ENCODE results near the gene TMEM255A.

The TMEM255A gene

DNA sequence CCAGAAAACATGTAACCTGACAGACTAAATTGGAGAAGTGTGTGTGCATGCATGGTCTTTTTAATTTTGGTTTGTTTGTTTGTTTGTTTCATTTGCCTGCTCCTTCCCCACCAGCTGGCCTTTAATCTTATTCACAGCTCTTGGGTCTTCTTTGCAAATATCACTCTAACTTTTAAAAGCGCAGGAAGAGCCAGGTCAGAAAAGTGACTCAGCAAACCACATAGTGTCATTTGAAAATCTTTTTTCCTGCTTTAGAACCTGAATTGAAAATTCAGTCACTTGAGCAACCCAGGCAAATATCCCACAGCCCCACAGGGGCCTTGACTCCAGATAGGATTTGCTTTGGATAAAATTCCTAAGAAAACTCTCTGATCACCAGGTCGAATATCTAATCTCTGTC, 4.6 kb downstream of the TMEM255A start:
- no peak for DNase-seq

DNA sequence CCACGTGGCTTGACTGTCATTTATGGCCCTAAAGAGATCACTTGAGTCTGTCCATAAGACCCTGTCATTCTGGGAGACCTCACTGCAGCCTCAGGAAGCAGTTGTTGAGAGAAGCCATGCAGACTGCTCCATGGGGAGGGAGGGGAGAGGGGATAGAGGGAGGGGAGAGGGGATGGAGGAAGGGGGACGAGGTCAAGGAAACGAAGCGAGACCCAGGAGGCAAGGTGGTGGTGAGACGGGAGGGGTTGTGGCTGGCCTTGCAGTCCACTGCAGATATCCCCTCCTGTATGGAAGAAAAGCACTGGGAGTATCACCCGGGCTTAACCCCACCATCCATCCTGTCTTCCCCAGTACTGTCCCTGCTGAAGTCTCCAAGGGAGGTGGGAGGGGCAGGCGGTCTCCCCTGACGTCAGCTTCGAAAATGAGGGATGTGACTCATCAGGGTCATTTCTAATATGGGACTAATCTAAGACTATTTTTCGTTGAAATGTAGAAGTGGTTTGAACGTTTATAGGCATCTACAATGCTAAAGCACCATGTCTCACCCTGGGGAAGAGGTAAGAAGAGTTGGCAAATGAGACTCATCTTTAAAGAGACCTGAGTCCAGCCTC, 5.6 kb downstream of the TMEM255A start:
- no peak for DNase-seq

DNA sequence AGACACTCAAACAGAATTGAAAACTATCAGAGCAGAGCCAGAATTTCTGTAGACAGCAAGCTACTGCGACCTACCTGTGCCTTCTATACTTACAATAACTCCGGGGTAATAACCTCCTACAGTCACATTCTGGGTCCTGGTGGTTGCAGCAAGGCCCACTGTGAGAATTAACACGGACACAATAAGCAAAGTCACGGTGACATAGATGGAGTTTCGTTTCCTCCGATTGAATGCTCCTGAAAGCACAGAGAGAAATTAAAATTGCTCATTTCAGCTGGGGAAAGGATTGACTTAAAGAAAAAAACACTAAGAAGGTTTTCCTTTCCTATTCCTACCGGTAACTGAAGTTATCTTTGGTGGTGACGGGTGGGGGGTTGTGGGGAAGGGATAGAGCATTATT, 7.0 kb downstream of the TMEM255A start:
- DNase-seq = no peak

DNA sequence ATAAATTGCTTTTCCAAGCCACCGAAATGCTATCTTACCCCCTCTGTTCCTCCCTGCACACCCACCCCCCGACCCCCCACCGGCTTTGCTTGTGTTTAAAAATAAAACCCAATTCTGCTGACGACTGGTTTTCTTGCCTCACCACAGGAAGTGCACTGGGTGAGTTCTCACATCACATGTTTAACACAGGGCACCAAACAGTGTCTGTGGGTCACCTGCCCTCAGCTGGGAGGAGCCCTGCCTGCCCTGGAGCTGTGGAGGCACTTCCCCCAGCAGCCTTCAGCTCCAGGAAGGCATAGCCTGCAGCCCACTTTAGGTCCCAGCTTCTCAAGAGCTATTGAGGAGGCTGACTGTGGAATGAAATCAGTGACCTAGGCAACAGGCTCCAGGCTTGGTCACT, 8.8 kb downstream of the TMEM255A start:
- DNase-seq = peak; percentile 67 to 70

DNA sequence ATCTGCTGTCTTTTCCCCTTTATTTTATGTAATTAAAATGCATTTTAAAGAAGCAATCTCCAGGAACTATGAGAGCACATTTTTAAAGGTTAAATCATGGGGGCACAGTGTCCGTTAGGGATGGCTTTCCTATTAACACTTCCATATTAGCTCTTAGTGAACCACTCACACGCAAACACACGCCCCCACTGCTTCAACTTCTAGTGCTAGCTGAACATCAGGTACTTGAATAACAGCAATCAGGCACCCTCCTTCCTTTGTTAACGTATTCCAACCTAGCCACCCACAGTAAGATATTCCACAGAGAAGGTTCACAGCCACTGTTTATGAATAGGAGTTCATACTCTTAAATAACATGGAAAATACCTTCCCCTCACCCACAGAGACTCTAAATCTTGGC, 9.3 kb downstream of the TMEM255A start:
- DNase-seq = no peak

DNA sequence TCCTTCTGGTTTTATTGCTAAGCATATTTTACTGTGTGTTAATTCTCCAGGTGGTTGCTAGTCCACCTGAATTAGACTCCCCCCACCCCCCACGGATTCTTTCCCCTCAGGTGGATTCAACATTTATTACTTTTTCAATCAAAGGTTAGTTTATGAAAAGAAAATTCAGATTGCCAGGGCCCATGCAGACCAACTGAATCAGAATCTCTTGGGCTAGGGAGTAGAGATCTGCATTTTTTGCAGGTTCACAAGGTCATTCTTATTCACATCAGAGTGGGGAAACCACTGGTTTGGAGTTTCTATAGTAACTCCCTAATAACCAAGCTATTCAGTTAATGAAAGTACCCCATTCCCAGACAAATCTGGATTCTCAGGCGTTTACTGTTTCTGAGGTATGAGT, 9.8 kb downstream of the TMEM255A start:
- no peak for DNase-seq

DNA sequence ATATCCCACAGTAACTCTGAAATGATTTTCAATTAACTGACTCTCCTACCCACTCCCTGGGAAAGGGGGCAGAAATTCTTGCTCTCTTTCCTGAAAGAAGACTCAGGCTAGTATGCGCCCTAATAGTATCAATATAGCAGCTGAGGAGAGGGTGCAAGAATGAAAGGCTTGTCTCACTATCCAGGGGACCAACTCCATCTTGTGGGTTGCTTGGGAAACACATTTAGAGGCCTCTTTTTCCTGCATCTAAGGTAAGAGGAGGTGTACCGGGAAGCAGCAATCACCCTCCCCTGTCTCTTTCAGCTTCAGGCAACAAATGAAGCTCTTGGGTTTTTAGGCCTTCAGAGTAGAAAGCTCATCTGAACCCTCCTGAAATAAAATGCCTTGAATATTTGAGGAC, 11.3 kb downstream of the TMEM255A start:
- DNase-seq = no peak

DNA sequence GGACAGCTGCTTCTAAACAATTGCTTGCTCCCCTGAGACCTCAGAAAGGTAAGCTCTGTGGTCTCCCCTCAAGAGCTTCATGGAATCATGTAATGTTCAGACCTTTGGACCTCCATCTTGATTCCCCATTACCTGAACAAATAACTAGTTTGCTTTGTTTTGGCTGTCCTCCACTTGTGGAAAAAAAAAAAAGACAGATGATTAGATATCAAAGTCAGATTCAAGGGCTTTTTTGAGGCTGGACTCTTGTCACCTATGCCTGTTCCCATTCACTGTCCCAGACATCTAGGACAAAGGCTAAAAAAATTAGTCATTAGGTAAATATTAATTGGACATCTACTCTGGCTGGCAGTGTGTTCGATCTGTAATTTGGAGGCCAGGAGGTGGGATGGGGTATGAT, 13.3 kb downstream of the TMEM255A start:
- DNase-seq = no peak

DNA sequence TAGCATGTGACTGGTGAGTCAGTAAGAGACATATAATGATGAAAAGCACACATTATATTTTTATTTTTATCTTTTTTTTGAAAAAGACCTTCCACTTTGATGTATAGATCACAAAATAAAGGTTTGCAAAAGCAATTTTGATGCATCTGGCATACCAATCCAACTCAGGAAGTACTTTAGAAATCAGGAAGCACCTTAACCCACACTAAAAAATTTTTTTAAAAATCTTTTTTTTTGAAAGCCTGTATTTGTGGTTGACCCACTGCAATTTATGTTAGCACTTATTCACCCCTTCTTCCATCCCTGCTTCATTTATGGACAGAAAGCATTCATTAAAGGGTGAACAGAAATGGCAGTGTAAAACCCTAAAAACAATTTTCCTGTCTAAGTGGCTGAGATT, 16.6 kb downstream of the TMEM255A start:
- peak in 1 of 2 donors; percentile 9 for DNase-seq

DNA sequence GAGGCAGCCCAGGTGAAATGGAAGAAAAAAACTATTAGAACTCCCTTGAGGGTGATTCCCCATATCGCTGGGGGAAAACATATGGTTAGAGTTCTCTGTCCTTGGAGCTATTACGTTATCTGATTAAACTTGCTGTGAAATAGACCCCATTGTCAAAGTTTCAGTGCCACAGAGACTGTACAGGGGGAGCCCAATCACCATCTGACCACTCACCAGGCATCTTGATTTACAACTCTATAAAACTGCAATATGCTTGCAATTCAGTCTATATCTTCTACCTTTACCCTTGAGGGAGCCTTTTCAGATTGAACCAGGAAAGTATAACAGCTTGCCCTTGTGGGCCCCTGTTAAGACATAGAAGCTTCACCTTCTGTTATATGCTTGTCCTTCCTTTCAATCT, 18.2 kb downstream of the TMEM255A start:
- DNase-seq = no peak

DNA sequence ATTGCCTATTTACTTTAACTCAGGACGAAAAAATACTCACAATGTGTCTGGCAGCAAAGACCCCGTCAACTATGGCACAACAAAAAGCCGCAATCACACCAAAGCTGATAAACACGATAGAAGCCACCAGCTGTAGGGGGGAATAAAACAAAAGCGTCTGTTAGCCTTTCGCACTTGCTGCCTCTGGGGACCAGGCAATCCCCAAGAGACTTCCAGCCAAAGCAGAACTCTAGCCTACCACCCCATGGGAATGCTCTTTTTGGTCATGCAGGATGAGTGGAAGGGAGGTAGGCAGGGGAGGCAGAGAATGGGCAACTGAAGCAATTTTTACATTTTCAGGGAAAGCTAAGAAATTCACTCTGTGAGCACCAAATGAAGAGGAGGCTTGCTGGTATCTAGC, 20.1 kb downstream of the TMEM255A start:
- no peak for DNase-seq

DNA sequence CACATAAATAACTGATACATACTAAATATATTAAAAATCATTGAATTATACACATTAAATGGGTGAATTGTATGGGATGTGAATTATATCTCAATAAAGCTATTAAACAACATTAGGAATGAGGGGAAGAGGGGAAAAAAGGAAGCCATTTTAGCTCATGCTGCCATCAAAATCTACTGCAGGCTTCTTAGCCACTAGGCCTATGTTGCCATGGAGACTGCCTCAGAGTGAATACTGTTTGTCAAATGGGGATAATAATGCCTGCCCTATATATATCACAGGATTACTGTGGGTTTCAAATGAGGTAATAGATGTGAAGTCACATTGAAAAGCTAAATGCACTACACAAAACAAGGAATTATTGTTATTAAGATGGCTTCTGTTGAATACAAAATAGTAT, 21.2 kb downstream of the TMEM255A start:
- DNase-seq = no peak

DNA sequence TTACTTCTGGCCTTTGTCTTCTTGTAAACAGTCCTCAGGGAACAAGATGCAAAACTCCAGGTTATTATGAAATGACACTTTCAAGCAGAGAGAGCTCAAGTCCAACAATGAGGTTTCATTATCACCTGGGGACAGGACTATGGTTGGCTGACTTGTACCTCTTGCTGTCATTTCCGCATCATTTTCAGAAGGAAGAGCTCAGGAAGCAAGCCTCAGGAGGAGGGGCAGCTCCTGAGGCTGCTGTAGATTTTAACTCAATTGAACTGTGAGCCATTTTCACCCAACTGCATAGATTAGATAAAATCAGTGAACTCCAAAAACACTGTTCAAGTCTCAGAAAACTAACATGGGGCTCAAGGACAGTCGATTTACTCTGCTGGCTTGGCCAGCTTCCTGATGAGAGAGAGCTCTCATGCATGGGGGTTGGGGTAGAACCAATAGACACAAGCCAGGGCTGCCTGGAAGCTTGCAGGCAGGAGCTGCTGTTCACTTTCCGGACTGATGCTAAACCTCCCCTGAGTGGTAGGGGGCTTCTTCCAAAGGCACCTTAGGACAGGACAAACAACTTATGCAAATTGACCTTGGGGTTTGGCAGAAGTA, 23.6 kb downstream of the TMEM255A start:
- no peak for DNase-seq

DNA sequence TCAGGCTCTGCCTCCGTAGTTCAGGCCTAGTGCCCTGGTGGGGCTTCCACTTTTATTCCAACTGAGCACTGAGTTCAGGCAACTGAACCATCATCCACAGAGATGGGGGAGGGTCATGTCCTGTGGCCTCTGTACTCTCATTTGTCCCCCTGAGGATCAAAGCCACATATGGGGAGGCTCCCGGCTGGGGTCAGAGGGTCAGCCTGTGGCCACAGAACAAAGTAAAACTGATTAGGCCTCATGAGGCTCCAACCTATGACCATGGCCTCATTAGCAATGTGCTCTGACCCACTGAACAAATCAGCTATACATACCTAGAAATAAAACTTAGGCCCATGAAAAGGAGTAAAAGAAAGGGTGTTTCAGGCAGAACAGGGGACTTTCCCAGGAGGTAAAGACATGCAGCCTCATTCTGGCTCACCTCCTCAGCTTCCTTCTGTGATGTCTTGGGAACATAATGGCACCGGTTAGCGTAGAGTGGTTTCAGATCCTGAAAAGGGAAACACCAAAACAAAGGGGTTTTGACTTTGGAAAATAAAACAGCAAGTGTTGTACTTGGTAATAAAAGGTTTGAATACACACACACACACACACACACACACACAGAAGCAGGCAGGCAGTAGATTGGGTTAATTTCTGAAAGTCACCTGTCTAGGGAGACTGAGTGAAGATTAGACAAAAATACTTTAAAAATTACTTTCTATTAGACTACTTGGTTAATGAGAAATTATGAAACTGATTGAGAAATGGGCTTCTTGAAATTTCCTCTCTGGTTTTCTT, 24.3 kb downstream of the TMEM255A start:
- DNase-seq = no peak

DNA sequence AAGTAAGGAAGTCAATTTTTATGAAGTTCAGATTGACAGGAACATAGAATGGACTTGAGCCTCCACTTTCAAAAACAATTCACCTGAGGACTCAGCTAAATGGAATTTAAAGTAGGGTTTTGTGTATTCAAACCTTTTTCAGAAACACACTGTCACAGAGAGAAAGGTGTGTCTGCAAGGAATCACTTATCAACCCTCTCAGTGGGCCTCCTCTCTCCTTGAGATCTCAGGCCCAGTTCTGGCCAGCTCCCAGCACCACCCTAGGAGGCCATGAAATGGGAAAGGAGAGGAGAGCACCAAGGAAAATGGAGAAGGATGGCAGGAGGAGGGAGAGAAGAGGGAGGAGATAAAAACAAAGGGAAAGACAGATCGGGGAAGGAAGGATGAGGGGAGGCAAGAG, 28.6 kb downstream of the TMEM255A start:
- DNase-seq = no peak

DNA sequence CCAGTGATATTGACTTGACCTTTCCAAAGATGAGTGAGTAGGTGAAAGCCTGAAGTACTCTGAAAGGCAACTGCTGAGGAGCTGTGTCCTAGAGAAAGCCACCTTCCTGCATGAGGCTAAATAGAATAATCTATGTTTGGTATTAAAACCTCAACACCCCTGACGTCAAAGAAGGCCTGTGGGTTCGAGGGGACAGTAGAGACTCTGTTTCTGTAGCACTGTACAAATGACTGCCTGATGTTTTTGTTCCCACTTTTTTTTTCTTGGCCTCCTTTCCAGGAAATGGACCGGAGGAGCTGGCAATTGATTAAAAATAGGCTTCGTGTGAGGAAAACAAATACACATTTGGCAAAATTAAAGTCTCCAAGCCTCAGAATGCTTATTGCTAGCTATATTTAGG, 29.5 kb downstream of the TMEM255A start:
- DNase-seq = no peak

DNA sequence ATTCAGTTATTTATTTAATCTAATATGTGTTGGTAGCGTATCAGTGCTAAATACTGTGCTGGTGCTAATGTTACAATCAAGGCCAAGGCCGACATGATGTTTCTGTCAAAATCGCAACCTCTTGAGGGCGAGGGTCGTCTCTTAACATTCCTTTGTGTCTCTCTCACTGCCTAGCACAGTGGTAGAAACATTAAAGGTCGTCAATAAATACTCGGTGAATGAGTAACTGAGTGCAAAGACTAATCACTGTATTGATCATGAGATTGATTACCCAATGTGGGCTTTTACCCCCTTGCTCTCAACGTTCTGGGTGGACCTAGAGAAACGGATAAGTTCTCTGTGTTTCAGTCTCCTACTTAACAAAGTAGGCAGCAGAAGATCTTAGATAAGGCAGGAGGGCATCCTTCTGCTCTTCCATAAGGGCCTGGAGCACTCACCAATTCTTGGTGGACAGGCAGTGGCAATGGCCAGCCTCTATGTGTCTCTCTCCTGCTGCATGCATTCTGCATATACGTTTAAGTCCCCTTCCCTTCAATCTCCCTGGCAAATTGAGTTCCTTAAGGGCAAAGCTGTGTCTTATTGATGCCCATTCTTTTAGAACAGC, 30.1 kb downstream of the TMEM255A start:
- no peak for DNase-seq

DNA sequence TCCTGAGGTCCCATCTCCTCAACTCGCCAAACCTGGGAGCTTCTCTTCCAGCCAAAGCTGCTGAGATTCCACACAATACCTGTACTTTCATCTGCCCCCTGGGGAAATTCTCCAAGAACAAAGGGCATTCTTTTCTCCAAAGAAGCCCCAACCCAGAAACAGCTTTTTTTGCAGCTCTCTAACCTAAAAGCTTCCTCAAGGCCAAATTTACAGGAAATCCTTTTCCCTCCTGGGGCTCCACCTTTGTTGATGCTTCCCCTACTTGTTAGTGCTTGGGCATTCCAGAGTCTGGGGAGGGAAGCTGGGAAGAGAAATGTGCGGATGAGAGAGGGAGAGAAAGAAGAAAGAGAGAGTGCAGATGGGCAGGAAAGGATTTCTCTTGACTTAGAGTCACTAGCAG, 36.3 kb downstream of the TMEM255A start:
- DNase-seq = no peak

DNA sequence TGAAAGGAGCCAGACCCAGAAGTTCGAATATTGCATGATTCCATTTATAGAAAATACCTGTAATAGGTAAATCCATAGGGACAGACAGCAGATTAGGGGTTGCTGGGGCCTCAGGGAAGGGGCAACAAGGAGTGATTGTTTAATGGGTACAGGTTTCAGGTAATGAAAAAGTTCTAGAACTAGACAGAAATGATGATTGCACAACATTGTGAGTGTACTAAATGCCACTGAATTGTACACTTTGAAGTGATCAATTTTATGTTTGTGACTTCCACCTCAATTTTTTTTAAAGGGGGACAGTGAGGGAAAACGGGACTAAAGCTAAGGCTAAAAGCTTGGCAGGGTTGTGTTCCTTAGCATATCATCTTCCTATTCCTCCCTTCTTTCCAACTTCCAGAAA, 37.1 kb downstream of the TMEM255A start:
- DNase-seq = no peak

DNA sequence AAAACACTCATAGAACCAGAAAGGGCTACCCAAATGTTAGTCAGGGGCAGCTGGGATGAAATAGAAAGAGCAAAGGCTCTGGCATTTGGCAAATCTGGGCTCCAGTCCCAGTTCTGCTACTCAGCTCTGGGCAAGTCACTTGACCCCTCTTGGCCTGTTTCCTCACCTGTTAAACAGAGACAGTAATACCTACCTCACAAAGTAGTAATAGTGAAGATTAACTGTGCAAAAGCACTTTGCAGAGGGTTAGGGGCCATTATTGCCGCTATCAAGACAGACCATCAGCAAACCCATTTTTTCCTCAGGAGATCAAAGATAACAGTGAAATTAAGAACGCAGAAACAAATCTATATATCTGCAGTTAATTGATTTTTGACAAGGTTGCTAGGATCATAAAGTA, 40.0 kb downstream of the TMEM255A start:
- DNase-seq = no peak

DNA sequence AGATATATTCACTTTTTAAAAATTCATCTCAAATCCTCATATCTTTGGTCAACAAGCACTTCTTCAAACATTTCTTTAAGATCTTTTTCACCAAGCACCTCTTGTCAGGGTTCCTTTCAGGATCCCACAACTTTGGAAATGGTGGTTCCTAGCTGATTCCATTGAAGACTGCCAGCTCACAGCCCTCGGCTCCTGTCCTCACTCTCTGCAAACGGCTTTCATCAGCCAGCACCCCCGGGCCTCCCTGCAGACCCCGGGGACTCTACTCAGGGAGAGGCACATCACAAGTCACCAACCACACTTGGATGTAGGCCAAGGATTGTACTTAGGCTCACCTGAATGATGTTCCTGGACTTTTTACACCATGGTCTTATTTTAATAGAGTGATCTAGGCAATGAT, 40.7 kb downstream of the TMEM255A start:
- no peak for DNase-seq

DNA sequence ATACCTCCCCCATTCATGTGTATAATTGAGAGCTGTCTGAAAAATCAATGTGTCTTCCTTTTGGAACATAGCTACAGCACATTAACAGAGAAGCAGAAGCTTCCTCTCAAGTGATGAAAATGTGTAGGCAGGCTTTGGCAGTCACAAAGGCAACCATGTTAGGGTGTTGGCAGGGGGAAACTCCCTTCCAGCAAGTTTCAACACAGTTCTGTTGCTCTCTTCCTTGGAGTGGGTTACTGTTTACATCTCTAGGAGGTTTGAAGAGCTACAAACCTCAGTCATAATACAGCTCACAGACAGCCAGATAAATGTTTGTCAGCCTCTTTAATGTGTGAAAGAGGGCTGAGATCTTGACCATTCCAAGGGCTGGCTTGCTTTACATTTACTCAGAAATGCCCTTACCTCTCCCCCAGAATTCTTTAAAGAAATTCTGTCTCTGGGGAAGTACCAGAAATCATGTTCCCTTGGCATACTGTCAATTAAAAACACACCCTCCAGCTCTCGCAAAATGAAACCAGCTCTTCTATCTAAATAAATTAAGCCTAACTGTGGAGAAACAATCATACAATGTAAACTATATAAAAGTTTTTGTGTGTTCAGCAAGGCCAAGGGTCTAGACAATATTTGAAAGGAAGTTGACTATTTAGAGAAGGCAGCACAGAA, 41.8 kb downstream of the TMEM255A start:
- peak; percentile 37 to 46 for DNase-seq

DNA sequence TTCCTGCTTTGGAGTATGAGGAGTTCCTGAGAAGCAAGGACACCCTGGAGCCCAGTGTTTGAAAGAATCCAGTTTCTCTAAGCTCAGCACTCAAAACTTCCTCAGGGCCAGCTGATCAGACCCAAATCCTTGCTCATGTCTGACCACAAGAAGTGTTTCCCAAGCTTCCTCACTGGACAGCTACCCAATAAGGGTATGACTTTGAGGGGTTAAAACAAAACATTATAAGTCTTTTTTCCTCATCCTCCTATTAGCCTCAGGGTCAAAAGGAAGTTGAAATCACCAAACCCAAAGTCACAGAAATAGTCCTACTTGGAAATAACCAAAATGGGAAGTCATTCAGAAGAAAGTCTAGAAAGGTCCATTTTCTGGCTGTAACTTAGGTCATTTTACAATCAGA, 46.9 kb downstream of the TMEM255A start:
- no peak for DNase-seq
